ENCODE results near the gene FAM120B.

DNA sequence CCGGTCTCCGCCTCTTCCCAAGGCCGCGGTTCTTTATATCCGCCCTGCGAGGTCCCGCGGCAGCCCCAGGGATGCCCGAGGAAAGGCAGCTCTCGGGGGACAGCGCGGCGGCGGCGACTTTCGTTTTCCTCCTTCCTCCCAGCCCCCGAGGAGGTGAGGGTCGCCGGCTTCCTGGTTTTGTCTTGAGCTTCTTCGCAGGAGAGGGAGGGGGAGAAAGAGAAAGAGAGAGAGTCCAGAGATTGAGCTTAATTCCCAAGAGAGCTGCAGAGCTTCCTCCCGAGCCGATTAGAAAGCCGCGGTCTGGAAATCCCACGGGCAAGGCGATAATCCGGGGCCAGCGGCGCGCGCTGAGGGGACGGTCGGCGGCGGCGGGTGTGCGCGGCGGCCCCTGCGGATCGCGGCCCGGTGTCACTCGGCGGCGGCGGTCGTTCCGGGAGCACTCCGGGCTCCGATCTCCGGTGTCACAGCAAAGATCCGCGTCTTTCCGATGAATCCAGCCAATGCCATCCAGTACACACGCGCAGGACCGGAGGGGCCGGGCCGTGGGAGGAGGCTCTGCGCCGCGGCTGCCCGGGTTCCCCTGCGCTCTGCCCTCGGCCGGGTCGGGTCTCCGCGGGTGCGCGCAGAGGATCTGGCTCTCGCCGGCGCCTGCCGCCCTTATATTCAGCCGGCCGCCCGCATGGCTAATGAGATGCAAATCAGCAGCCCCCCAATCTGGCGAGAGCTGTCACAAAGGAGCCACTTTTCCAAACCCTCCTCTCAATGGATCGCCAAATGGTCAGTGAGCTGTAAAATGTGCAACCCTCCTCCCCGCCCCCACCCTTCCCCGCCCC, 16.0 kb upstream of the FAM120B start, which contains the start of gene DLL1:
- TF ChIP-seq EZH2phosphoT487 (IDR thresholded peaks at IDR 0.05; ENCODE audit: borderline replicate concordance, low read length): peak; percentile 95
- TF ChIP-seq, protein P1, sequence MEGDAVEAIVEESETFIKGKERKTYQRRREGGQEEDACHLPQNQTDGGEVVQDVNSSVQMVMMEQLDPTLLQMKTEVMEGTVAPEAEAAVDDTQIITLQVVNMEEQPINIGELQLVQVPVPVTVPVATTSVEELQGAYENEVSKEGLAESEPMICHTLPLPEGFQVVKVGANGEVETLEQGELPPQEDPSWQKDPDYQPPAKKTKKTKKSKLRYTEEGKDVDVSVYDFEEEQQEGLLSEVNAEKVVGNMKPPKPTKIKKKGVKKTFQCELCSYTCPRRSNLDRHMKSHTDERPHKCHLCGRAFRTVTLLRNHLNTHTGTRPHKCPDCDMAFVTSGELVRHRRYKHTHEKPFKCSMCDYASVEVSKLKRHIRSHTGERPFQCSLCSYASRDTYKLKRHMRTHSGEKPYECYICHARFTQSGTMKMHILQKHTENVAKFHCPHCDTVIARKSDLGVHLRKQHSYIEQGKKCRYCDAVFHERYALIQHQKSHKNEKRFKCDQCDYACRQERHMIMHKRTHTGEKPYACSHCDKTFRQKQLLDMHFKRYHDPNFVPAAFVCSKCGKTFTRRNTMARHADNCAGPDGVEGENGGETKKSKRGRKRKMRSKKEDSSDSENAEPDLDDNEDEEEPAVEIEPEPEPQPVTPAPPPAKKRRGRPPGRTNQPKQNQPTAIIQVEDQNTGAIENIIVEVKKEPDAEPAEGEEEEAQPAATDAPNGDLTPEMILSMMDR (IDR thresholded peaks at IDR 0.05; ENCODE audit: low read depth, low read length, poor library complexity, severe bottlenecking): no peak
